H1 (cell line): ENCODE results near the gene SULT1A4. TPM values are rescaled to one million over a fixed set of nuclear protein-coding genes. Genes with fewer than 3 reads are reported as not detected.
"Not testable (repeated sequence)": the region's sequence is repeated elsewhere in the genome, so short reads cannot be mapped to it uniquely, and the experiment has no call there.

Experiments
- CTCF ChIA-PET: fragments of 300-600 bp; sonication (Branson Sonifier 250); formaldehyde crosslinking; loops from one replicate; lab custom pipeline; 2021; ENCODE audit not compliant: partially characterized antibody; lab: Charles Lee
- POLR2A ChIA-PET: fragments of 300-600 bp; sonication (Branson Sonifier 250); formaldehyde crosslinking; loops from one replicate; lab custom pipeline; 2021; ENCODE audit warnings: inconsistent platforms; ENCODE audit not compliant: partially characterized antibody; lab: Charles Lee
- DNase-seq, 2 experiments: peaks; one replicate each; pipeline versions ENCODE4 v3.0.0 to v3.0.0-alpha.2; 2010 to 2022; ENCODE audit warnings: low spot score in 2 of 2, low read depth in 1 of 2, mixed read lengths in 1 of 2
- FAIRE-seq: peaks from 2 replicates; lab custom pipeline; 2011; peaks lifted over from hg19 to GRCh38; lab: Jason Lieb, UNC
- H2AFZ ChIP-seq: 2 replicates; pipeline ENCODE4 v1.8.1; 2012; ENCODE audit warnings: low read length, inconsistent platforms
- H2AK5ac ChIP-seq: 2 replicates; pipeline ENCODE4 v1.6.1; 2013; ENCODE audit warnings: low read depth, low read length
- H2BK120ac ChIP-seq: replicated peaks from 2 replicates; pipeline ENCODE3; 2013; ENCODE audit warnings: low read depth, low read length, inconsistent platforms
- H2BK12ac ChIP-seq: 2 replicates; pipeline ENCODE4 v1.6.1; 2013; ENCODE audit warnings: low read depth, low read length
- H2BK15ac ChIP-seq: 2 replicates; pipeline ENCODE4 v1.6.1; 2013; ENCODE audit warnings: low read length
- H2BK20ac ChIP-seq: 2 replicates; pipeline ENCODE4 v1.6.1; 2013; ENCODE audit warnings: low read length
- H2BK5ac ChIP-seq: 2 replicates; pipeline ENCODE4 v1.6.1; 2013; ENCODE audit warnings: low read depth, low read length
- H3K14ac ChIP-seq: 2 replicates; pipeline ENCODE4 v1.6.1; 2013; ENCODE audit warnings: inconsistent platforms; ENCODE audit not compliant: insufficient read length
- H3K18ac ChIP-seq: 2 replicates; pipeline ENCODE4 v1.6.1; 2013; ENCODE audit warnings: low read length; ENCODE audit errors: extremely low read depth
- H3K23ac ChIP-seq: 2 replicates; pipeline ENCODE4 v1.6.1; 2013; ENCODE audit warnings: inconsistent platforms; ENCODE audit not compliant: insufficient read length
- H3K23me2 ChIP-seq: 2 replicates; pipeline ENCODE4 v1.6.1; 2013; ENCODE audit warnings: low read depth, low read length
- H3K27ac ChIP-seq: 2 replicates; pipeline ENCODE4 v1.6.1; 2011; ENCODE audit warnings: low read depth, low read length, inconsistent platforms
- H3K27me3 ChIP-seq, 4 experiments: replicated peaks in 1 of 4; 1 replicate in 1 of 4; 2 replicates in 3 of 4; pipeline versions ENCODE4 v1.6.1 to v1.8.1; 2011 to 2013; ENCODE audit warnings: low read length in 3 of 4, mild to moderate bottlenecking in 3 of 4, inconsistent platforms in 2 of 4, mixed read lengths in 2 of 4, moderate library complexity in 1 of 4; ENCODE audit not compliant: control insufficient read depth in 3 of 4, insufficient read depth in 3 of 4; ENCODE audit errors: extremely low read depth in 1 of 4
- H3K36me3 ChIP-seq, 4 experiments: 2 replicates each; pipeline versions ENCODE4 v1.6.1 to v1.8.1; 2011 to 2013; ENCODE audit warnings: mild to moderate bottlenecking in 4 of 4, low read length in 3 of 4, moderate library complexity in 2 of 4, control low read depth in 1 of 4, inconsistent platforms in 1 of 4; ENCODE audit not compliant: insufficient read depth in 4 of 4, control insufficient read depth in 2 of 4
- H3K4ac ChIP-seq: replicated peaks from 2 replicates; pipeline ENCODE3; 2013; ENCODE audit warnings: low read length, low read depth, mixed read lengths, inconsistent platforms; ENCODE audit not compliant: insufficient read length
- H3K4me1 ChIP-seq, 4 experiments: replicated peaks in 1 of 4; 1 replicate in 1 of 4; 2 replicates in 3 of 4; pipeline versions ENCODE4 v1.6.1 to v1.8.1; 2011 to 2013; ENCODE audit warnings: low read length in 3 of 4, inconsistent platforms in 2 of 4, mixed read lengths in 1 of 4; ENCODE audit not compliant: insufficient read depth in 4 of 4, control insufficient read depth in 3 of 4
- H3K4me2 ChIP-seq, 2 experiments: 2 replicates each; pipeline versions ENCODE4 v1.6.1 to v1.8.1; 2011 to 2013; ENCODE audit warnings: low read depth in 2 of 2, low read length in 2 of 2, control low read depth in 1 of 2, inconsistent platforms in 1 of 2, mild to moderate bottlenecking in 1 of 2; ENCODE audit not compliant: insufficient read depth in 1 of 2
- H3K4me3 ChIP-seq, 4 experiments: fragments of 200-600, 300-600 bp in 1 of 4; sonication (generic), shearing (Covaris generic), sonication (Bioruptor Twin) in 1 of 4; 2 replicates each; pipeline versions ENCODE4 v1.5.1 to v1.8.1; 2011 to 2016; ENCODE audit warnings: low read length in 4 of 4, low read depth in 3 of 4, control low read depth in 2 of 4, inconsistent platforms in 2 of 4, mild to moderate bottlenecking in 2 of 4, mixed read lengths in 1 of 4, moderate library complexity in 1 of 4; ENCODE audit not compliant: insufficient read depth in 2 of 4; ENCODE audit errors: extremely low read depth in 1 of 4
- H3K56ac ChIP-seq: replicated peaks from 2 replicates; pipeline ENCODE3; 2013; ENCODE audit warnings: low read depth, mild to moderate bottlenecking, mixed read lengths, low read length, inconsistent platforms; ENCODE audit not compliant: insufficient read length
- H3K79me1 ChIP-seq: 2 replicates; pipeline ENCODE4 v1.6.1; 2013; ENCODE audit warnings: low read depth, low read length, control low read depth
- H3K79me2 ChIP-seq, 2 experiments: 2 replicates each; pipeline versions ENCODE4 v1.6.1 to v1.8.1; 2012 to 2013; ENCODE audit warnings: low read length in 2 of 2, mild to moderate bottlenecking in 2 of 2, inconsistent platforms in 1 of 2; ENCODE audit not compliant: insufficient read depth in 2 of 2, control insufficient read depth in 1 of 2
- H3K9ac ChIP-seq, 4 experiments: replicated peaks in 1 of 4; 1 replicate in 1 of 4; 2 replicates in 3 of 4; pipeline versions ENCODE4 v1.6.1 to v1.8.1; 2011 to 2013; ENCODE audit warnings: low read depth in 3 of 4, low read length in 3 of 4, control low read depth in 2 of 4, mild to moderate bottlenecking in 2 of 4, moderate library complexity in 2 of 4, inconsistent platforms in 1 of 4; ENCODE audit errors: extremely low read depth in 1 of 4
- H3K9me3 ChIP-seq, 2 experiments: 2 replicates each; pipeline versions ENCODE4 v1.6.1 to v1.8.1; 2012 to 2013; ENCODE audit warnings: mild to moderate bottlenecking in 2 of 2, moderate library complexity in 2 of 2, control low read depth in 1 of 2, inconsistent platforms in 1 of 2, low read depth in 1 of 2, low read length in 1 of 2, mixed read lengths in 1 of 2; ENCODE audit not compliant: insufficient read depth in 2 of 2
- H4K20me1 ChIP-seq, 2 experiments: replicated peaks in 1 of 2; 2 replicates each; pipeline versions ENCODE3 to v1.8.1; 2011 to 2013; ENCODE audit warnings: inconsistent platforms in 2 of 2, low read length in 2 of 2, mild to moderate bottlenecking in 1 of 2; ENCODE audit not compliant: insufficient read depth in 2 of 2, control insufficient read depth in 1 of 2
- H4K5ac ChIP-seq: 2 replicates; pipeline ENCODE4 v1.6.1; 2013; ENCODE audit warnings: low read length, low read depth, mixed read lengths, inconsistent platforms; ENCODE audit not compliant: insufficient read length
- H4K8ac ChIP-seq: 2 replicates; pipeline ENCODE4 v1.8.0; 2013; ENCODE audit warnings: mild to moderate bottlenecking, moderate library complexity, low read length, inconsistent platforms; ENCODE audit not compliant: insufficient read depth; ENCODE audit errors: extremely low read depth
- H4K91ac ChIP-seq: replicated peaks from 2 replicates; pipeline ENCODE3; 2013; ENCODE audit warnings: low read length, mixed read lengths, inconsistent platforms; ENCODE audit not compliant: insufficient read length
- WGBS, 2 experiments: shearing (Covaris generic) in 1 of 2; methylation state at CpG; one replicate each; pipeline versions ENCODE4 v1.1.6 to v1.1.7; 2013 to 2015; ENCODE audit warnings: low lambda C conversion rate in 2 of 2, mixed read lengths in 2 of 2, inconsistent platforms in 1 of 2, low coverage in 1 of 2, missing lambda C conversion rate in 1 of 2; ENCODE audit not compliant: insufficient replicate concordance in 2 of 2, insufficient coverage in 1 of 2, insufficient read length in 1 of 2; ENCODE audit errors: extremely low coverage in 1 of 2, missing lambda C conversion rate in 1 of 2; 5-methylcytosine and 5-hydroxymethylcytosine counted together
- polyA plus RNA-seq, 7 experiments: library from polyadenylated mRNA; depleted of rRNA in 3 of 7; stranded (reverse) in 5 of 7; unstranded in 2 of 7; fragments of >200 nt in 5 of 7; fragments of 200-250 nt in 2 of 7; gene quantifications; 1 replicate in 5 of 7; 2 replicates in 1 of 7; 4 replicates in 1 of 7; pipeline versions ENCODE4 v1.2.1 to v1.2.3, GENCODE V29; 2011 to 2013; ENCODE audit warnings: missing spikeins in 2 of 7, mixed read lengths in 2 of 7
- total RNA-seq: library from RNA; stranded (reverse); fragmentation: NEBNext Ultra II Directional; extraction: Animal tissue kit (Norgen Biotek cat#: 25700); gene quantifications from 2 replicates; pipeline ENCODE4 v1.2.1, GENCODE V29; 2021

SULT1A4 gene
- total and polyA plus RNA-seq, 2 of the 8 experiments (the other 6 are each of a cell fraction or from before 2014, with no cell fraction given) = 0.82 to 1.7 TPM

DNA sequence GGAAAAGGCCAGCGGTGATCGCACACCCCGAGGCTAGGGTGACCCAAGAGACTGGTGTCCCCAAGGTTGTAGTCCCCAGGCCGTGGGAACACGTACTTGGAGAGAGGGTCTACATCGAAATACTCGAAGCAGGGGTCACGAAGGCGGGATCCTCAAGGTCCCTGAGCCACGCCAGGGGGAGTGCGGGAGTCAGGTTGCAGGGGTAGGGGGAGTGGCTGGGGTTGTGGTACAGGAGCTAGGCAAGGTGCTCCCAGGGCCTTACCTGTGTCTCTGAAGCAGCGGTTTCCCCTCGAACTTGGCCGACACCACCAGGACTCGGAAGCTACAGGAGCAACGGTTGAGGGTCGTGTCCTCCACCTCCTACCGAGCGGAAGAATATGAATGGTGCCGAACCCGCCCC, 6.0 kb upstream of the SULT1A4 start:
- WGBS, 2 experiments = no CpG with 5 or more reads among the region's 21 CpGs
- H2BK20ac ChIP-seq, H3K27me3 ChIP-seq, CTCF ChIA-PET, H3K23ac ChIP-seq, H3K27ac ChIP-seq, H2AFZ ChIP-seq, H3K56ac ChIP-seq, FAIRE-seq, H3K79me2 ChIP-seq, H3K9ac ChIP-seq, H3K4me2 ChIP-seq, H3K79me1 ChIP-seq, H3K36me3 ChIP-seq, H2AK5ac ChIP-seq, H2BK5ac ChIP-seq, H4K91ac ChIP-seq, H3K14ac ChIP-seq, H4K20me1 ChIP-seq, H3K4ac ChIP-seq, H3K9me3 ChIP-seq, DNase-seq, H2BK120ac ChIP-seq, H3K23me2 ChIP-seq, POLR2A ChIA-PET, H2BK12ac ChIP-seq, H4K5ac ChIP-seq, H4K8ac ChIP-seq, H3K18ac ChIP-seq, H3K4me3 ChIP-seq, H3K4me1 ChIP-seq, H2BK15ac ChIP-seq: not testable (repeated sequence)

DNA sequence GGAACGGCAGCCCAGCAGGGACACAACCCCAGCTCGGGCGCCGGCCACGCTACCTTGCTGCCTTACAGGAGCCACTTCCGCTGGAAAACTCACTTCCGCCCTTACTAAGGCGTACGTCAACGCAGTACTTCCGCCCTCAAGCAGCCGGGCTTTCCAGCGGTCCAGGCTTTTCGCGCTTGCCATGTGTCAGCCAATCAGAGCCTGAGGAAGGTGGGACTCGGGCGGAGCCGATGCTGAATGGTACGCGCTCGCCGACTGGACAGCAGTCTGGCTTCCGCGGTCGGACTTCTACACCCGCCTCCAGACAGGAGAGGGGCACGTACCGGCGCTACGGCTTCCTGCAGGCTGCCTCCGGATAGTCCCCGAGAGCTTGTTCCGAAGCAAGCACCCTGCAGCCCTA, 5.4 kb upstream of the SULT1A4 start, which contains the start of the genes BOLA2 and SLX1B:
Gene BOLA2, minus strand, starts transcription at position 83 of the 400 bp plus-strand sequence. CDS start 98 bp downstream, outside the sequence.
Gene SLX1B, plus strand, starts transcription at position 265 of the 400 bp plus-strand sequence.
- not testable (repeated sequence) for H4K91ac ChIP-seq, H3K79me1 ChIP-seq, H3K36me3 ChIP-seq

More for the DNA sequence above, 5.4 kb upstream of the SULT1A4 start, which contains the start of the genes BOLA2 and SLX1B:
- WGBS, 2 experiments = no CpG with 5 or more reads among the region's 33 CpGs
- H2BK20ac ChIP-seq, H3K14ac ChIP-seq, DNase-seq, H4K5ac ChIP-seq, H3K56ac ChIP-seq, H4K20me1 ChIP-seq, H3K18ac ChIP-seq, H3K79me2 ChIP-seq, H3K27me3 ChIP-seq, POLR2A ChIA-PET, H3K4me2 ChIP-seq, H2BK15ac ChIP-seq, H3K9ac ChIP-seq, H3K27ac ChIP-seq, H3K9me3 ChIP-seq, H2BK12ac ChIP-seq, H3K4me1 ChIP-seq, H2AK5ac ChIP-seq, H3K23me2 ChIP-seq, H3K4ac ChIP-seq, H3K23ac ChIP-seq, H3K4me3 ChIP-seq, H4K8ac ChIP-seq, H2AFZ ChIP-seq, H2BK5ac ChIP-seq, CTCF ChIA-PET, H2BK120ac ChIP-seq: not testable (repeated sequence)
- FAIRE-seq = peak; percentile 84
